Measurements from ENCODE around the gene MOV10L1.

The MOV10L1 gene

GRCh38 chr22:50178471-50178864, 88.7 kb downstream of the MOV10L1 start:
- DNase-seq (ENCODE audit: insufficient read length, low spot score) (no peak), FAIRE-seq (no peak)
- no peak for TF ChIP-seq CTCF (IDR thresholded peaks at IDR 0.05; ENCODE audit: insufficient read depth, missing control alignments)

GRCh38 chr22:50178871-50179869, 89.4 kb downstream of the MOV10L1 start:
- no peak for DNase-seq (ENCODE audit: insufficient read length, low spot score)
- FAIRE-seq: no peak
- no peak for TF ChIP-seq CTCF (IDR thresholded peaks at IDR 0.05; ENCODE audit: insufficient read depth, missing control alignments)

- FAIRE-seq (no peak), DNase-seq (ENCODE audit: insufficient read length, low spot score) (no peak)
- no peak for TF ChIP-seq CTCF (IDR thresholded peaks at IDR 0.05; ENCODE audit: insufficient read depth, missing control alignments)
Measured at GRCh38 chr22:50179937-50180726, 90.3 kb downstream of the MOV10L1 start.

- no peak for DNase-seq (ENCODE audit: insufficient read length, low spot score)
Measured at GRCh38 chr22:50180727-50181521, 91.1 kb downstream of the MOV10L1 start.

GRCh38 chr22:50182176-50183081, 92.6 kb downstream of the MOV10L1 start:
- FAIRE-seq: no peak
- TF ChIP-seq CTCF (IDR thresholded peaks at IDR 0.05; ENCODE audit: insufficient read depth, missing control alignments): no peak
- DNase-seq (ENCODE audit: insufficient read length, low spot score): no peak

More at GRCh38 chr22:50180727-50181521, 91.1 kb downstream of the MOV10L1 start:
- no peak for TF ChIP-seq CTCF (IDR thresholded peaks at IDR 0.05; ENCODE audit: insufficient read depth, missing control alignments)
- FAIRE-seq: no peak

All from D721Med (cell line).